GM21529 (cell line): ENCODE data around the gene CPM.

Source experiments
- ATAC-seq: cut with Tn5 transposase; IDR thresholded peaks from one replicate; pipeline ENCODE4 v1.9.1; 2021; ENCODE audit not compliant: unreplicated experiment

The CPM gene

GRCh38 chr12:68908076-68908475 is 24.9 kb downstream of the CPM start:
- no peak for ATAC-seq

DNA sequence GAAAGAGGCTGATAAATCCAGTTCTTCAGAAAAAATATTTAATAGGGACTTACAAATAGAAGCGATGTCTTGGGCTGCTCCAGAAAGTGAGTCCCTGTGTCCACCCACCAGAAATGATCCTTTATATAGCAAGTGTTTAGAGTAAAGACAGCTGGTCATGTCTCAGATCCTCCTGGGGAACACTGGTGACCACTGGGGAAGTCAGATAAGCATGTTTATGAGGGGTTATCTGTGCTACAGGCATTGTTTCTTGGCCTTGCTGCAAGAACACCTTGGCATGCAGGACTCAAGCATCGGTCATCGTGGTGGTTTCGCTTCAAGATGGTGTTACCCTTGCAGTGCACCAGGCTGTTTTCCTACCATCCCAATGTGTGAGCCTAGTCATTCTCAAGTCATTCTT is 27.2 kb downstream of the CPM start:
- no peak for ATAC-seq

DNA sequence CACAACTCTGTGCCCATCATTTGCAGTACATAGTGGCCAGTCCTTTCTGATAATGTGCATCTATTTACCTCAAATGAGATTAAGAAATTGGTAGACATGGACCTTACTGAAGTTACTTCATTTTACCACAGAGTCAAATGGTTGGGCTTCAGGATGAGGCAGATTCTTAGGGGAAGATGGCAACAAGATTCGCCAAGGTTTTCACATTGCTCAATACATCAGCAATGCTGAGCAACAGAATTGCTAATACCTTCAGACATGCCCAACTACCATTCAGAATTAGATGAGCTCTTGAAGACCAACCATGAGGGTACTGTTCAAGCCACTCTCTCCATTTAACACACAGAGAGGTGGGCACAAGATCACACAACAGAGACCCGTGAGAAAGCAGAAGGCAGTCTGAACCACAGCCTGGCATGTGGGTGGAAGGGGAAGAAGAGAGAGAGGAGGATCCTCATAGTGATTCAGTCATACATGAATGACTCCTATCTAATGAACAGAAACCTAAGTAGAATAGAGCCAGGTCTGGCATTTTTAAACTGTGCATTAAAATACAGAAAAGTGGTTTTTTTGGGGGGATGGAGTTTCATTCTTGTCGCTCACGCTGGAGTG is 28.5 kb downstream of the CPM start:
- ATAC-seq, result peak; percentile 70

- ATAC-seq, result no peak
Observed at GRCh38 chr12:68903511-68903910, 29.5 kb downstream of the CPM start.

- ATAC-seq, result no peak
Observed at GRCh38 chr12:68901551-68901950, 31.4 kb downstream of the CPM start.

DNA sequence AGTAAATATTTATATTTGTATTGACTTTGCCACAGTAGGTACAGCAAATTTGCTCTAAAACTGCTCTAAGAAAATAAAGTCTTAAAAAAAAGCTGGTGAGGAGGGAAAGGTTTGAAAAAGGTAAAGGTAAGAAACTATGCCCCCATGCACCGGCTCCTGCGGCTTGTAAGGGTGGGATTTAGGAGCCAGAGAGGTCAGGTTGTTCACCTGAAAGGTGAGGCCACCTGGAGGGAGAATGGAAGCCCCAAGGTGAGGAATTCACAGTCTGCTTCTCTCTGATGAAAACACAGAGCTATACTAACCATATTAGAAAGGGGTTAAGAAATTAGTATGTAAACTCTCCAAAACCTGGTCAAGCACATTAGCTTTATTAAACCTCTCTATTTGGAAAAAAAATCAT is 31.8 kb downstream of the CPM start:
- no peak for ATAC-seq

DNA sequence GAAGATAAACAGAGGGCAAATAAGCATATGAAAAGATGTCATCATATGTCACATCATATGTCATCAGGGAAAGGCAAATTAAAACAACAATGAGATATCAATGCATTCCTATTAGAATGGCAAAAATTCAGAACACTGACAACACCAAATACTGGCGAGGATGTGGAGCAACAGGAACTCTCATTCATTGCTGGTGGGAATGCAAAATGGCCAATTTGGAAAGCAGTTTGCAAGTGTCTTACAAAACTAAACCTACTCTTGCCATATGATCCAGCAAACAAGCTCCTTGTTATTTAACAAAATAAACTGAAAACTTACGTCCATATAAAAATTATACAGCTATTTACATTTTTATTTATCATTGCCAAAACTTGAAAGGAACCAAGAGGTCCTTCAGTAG is 32.7 kb downstream of the CPM start:
- ATAC-seq, result no peak

- ATAC-seq, result no peak
Observed at GRCh38 chr12:68899251-68899771, 33.7 kb downstream of the CPM start.

GRCh38 chr12:68896881-68897540 is 36.0 kb downstream of the CPM start:
- ATAC-seq, result peak; percentile 76

DNA sequence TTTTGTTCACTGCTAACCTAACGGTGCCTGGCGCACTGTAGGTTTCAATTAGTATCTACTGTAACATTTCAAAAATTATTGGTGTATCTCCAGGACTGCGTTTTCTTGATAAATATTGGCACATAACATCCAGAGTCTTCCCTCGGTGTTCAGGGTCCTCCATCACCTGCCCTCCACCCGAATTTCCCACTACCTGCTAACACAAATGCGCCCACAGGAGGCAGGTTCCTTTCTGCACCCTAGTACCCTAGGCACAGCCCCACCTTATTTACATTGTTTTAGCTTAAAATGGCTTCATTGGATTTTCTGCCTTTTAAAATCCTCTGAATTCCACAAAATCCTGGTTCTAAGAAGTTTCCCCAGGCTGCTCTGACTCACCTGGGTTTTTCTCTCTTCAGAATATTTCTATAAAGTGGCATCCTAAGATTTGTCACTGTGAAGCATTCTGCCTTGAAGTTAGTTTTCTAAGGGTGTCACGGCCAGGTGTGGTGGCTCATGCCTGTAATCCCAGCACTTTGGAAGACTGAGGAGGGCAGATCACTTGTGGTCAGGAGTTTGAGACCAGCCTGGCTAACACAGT is 38.6 kb downstream of the CPM start:
- no peak for ATAC-seq

DNA sequence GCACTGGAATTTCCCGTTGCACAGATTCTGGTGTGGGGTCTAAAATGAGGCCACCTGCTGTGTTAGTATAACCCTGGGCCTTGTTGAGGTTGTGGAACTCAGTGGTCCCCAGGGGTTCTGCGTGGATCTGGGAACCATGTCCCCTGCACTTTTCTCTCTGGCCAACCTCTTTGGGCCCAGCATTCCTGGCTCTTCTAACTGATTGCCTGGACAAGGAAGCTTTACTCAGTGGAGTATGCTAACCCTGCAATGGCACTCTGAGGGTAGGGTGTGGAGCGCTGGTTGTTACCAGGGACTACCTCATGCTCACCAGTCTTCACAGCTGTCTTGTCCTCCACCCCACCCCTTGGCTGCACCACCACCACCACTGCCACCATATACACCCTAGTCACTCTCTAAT is 39.2 kb downstream of the CPM start:
- ATAC-seq, result no peak

- ATAC-seq, result no peak
Observed at GRCh38 chr12:68893201-68893600, 39.8 kb downstream of the CPM start.

DNA sequence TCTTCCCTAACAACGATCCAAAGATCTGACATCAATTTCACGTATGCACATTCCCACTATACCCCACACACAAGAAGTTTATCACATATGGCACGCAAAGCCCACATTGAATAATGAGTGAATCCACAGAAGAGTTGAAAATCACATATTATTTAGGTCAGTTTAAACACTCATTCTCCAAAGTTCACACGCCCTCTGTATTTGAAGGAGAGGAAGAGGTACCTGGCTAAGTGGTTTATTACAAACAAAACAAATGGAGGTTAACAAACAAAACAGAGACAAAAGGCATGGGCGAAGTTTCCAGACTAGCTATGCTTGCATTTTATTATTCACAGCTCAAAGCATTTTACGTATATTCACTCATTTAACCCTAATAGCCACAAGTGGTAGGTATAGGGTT is 41.8 kb downstream of the CPM start:
- no peak for ATAC-seq

DNA sequence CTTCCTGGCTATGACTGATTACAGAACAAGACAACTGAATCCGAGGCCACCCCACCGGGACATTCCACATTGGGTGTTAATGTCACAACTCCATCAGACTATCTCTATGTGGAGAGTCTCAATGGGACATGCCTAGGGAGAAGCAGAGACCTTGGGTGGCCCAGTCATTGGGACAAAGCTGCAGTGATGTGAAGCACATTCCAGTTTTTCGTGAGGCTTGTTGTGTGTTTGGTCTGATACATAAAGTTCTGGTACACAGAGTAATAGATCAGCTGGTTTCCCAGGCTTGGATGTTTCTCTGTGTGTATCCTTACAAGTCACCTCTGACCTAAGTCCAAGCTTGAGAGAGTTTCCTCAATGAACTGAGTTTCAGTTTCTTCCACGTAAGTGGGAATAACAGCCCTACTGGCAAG is 42.3 kb downstream of the CPM start:
- ATAC-seq, result no peak

GRCh38 chr12:68888243-68888642 is 44.7 kb downstream of the CPM start:
- no peak for ATAC-seq

GRCh38 chr12:68887641-68888040 is 45.3 kb downstream of the CPM start:
- ATAC-seq, result no peak

DNA sequence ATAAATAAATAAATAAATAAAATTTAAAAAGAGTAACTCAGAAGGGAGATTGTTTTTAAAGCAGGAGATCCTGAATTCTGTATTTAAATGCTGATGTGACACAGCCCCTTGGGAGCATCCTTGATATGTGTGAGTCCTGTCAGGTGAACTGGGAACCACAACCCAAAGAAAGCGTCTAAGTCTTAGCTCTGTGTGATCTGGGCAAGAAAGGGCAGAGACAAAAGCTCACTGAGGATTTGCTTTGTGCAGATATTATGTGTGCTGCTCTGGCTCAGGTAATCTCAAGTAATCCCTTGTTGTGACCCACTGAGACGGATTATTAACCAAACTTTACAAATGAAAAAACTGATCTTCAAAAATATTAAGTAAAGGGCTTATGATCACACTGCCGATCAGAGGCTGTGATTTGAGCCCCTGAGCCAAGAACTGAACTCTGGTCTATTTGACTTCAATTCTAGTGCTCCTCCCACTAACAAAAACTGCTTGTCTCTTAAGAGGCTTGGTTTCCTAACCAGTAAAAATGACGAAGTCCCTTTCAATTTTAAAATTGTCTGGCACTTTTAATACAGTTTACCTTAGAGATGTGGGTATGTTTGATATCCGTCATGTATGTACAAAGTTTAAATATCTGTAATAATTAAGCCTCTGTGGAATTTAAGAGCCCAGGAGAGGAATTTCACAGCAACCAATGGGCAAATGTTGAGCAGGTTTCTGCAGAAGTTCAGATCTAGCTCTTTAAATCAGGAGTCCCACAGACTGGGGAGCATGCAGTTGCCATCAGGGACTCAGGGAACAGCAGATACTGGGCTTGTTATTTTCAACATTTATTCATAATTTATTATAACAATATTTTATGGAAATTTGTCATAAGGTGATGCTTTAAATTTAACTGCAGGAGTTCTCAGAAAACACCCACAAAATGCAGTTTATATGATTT is 46.1 kb downstream of the CPM start:
- ATAC-seq, result no peak

GRCh38 chr12:68885381-68885780 is 47.6 kb downstream of the CPM start:
- ATAC-seq, result no peak

DNA sequence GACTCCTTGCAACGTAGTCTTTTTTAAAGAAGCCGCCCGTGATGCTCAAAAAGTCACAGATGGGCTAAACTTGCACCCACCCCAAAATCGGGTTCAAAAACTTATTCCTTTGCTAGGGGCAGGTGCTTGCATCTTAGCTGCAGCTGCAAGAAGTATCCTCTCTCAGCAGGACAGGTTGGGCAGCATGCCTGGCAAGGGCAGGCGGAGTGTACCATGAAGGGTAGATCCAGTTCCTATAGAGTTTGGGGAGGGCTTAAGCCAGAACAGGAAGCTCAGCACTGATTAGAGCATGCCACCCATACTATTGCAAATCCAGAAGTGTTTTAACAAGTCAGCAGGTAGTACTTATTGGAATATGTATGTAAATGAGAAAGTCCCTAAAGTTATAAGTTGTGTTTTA is 48.7 kb downstream of the CPM start:
- no peak for ATAC-seq

DNA sequence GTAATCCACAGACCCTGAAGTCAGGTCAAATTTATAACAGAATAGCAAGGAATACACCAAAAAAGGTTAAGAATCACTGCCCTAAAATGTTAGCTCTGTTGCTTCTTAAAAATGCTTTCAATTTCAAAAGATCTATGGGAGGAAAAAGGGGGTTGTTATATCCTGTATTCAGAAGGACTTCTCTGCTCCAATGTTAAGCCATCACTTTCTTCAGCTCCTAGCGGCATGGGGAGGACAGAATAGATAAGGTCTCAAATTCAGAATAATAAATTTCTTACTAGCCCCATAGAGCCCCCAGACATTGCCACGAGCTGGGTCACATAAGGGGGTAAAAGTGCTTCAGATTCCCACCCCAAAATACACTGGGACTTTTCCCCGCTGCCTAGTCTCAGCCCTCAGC is 49.8 kb downstream of the CPM start:
- no peak for ATAC-seq

DNA sequence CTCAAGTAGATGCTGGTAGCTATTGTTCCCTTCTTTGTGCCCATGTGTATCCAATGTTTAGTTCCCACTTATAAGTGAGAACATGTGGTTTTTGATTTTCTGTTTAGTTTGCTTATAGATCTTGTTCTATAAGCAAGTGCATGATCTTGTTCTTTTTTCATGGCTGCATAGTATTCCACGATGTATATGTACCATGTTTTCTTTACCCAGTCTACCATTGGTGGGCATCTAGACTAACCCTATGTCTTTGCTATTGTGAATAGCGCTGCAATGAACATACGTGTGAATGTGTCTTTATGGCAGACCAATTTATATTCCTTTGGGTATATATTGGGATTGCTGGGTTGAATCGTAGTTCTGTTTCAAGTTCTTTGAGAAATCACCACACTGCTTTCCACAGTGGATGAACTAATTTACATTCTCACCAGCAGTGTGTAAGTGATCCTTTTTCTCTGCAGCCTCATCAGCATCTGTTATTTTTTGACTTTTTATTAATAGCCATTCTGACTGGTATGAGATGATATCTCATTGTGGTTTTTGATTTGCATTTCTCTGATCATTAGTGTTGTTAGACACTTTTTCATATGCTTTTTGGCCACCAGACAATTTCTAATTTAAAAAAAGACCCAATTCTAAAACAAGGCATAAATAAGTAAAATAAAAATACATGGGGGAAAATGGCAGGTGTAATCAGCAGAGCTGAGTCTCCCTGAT is 50.6 kb downstream of the CPM start:
- ATAC-seq, result no peak
